HCT116 (cell line): ENCODE data around the gene MACROD1. TPM values are rescaled to one million over a fixed set of nuclear protein-coding genes. Genes with fewer than 3 reads are reported as not detected.

Source experiments
- ATAC-seq: fragments of 200-7000 bp; cut with Tn5 transposase; 2 replicates; pipeline ENCODE4 v1.9.1; 2020; ENCODE audit warnings: mild to moderate bottlenecking, moderate library complexity
- BruUV-seq: library from RNA; stranded (reverse); fragments of 400-500 nt; replicated peaks from 2 replicates; lab custom pipeline; 2021; lab: Mats Ljungman, UMichigan
- CTCF ChIA-PET: fragments of 300-600 bp; sonication (Branson Sonifier 250); formaldehyde crosslinking; loops from one replicate; lab custom pipeline; 2021; ENCODE audit warnings: antibody characterized with exemption; lab: Charles Lee
- POLR2A ChIA-PET: fragments of 300-600, 350-600 bp; sonication (Branson Sonifier 250); formaldehyde crosslinking; loops from one replicate; lab custom pipeline; 2021; ENCODE audit warnings: antibody characterized with exemption; lab: Charles Lee
- RAD21 ChIA-PET, 2 experiments: fragments of 300-600 bp; sonication (Branson Sonifier 250); formaldehyde crosslinking; loops; one replicate each; lab custom pipeline; 2023; ENCODE audit warnings: low total read pairs in 2 of 2; ENCODE audit not compliant: uncharacterized antibody in 2 of 2, unreplicated experiment in 2 of 2, low non-redundant PET in 1 of 2; lab: Charles Lee
- DNase-seq: peaks from one replicate; pipeline ENCODE4 v3.0.0-alpha.2; 2010; ENCODE audit warnings: low read depth, low spot score
- H2AFZ ChIP-seq: fragments of 200-600 bp; shearing (Covaris generic), sonication (generic); 2 replicates; pipeline ENCODE4 v1.6.1; 2017; ENCODE audit warnings: low read depth, mixed run types, mixed read lengths, antibody characterized with exemption, low read length; ENCODE audit not compliant: poor library complexity, severe bottlenecking
- H3K27ac ChIP-seq: 2 replicates; pipeline ENCODE4 v1.5.1; 2012; ENCODE audit warnings: low read depth, low read length
- H3K27me3 ChIP-seq: fragments of 200-600 bp; sonication (generic); 2 replicates; pipeline ENCODE4 v1.6.1; 2016; ENCODE audit warnings: mixed run types, low read length, mixed read lengths; ENCODE audit not compliant: insufficient read depth
- H3K36me3 ChIP-seq, 2 experiments: fragments of 200-500 bp in 1 of 2; fragments of 200-600 bp in 1 of 2; sonication (Bioruptor generic) in 1 of 2; sonication (generic) in 1 of 2; 2 replicates each; pipeline versions ENCODE4 v1.5.1 to v1.6.1; 2014 to 2016; ENCODE audit warnings: low read length in 2 of 2, inconsistent platforms in 1 of 2, mixed read lengths in 1 of 2, mixed run types in 1 of 2; ENCODE audit not compliant: insufficient read depth in 2 of 2, control insufficient read depth in 1 of 2
- H3K4me1 ChIP-seq, 2 experiments: fragments of 200-600 bp in 1 of 2; sonication (generic) in 1 of 2; 2 replicates each; pipeline versions ENCODE4 v1.5.1 to v1.6.1; 2012 to 2017; ENCODE audit warnings: low read length in 2 of 2, inconsistent platforms in 1 of 2, mild to moderate bottlenecking in 1 of 2, mixed read lengths in 1 of 2, mixed run types in 1 of 2, moderate library complexity in 1 of 2; ENCODE audit not compliant: insufficient read depth in 2 of 2, control insufficient read depth in 1 of 2
- H3K4me2 ChIP-seq: fragments of 200-600 bp; sonication (generic); 2 replicates; pipeline ENCODE4 v1.6.1; 2017; ENCODE audit warnings: mixed run types, low read length, mixed read lengths
- H3K4me3 ChIP-seq, 2 experiments: fragments of 200-600 bp in 1 of 2; sonication (generic) in 1 of 2; replicated peaks in 1 of 2; 2 replicates each; pipeline ENCODE4 v1.5.1; 2011 to 2016; ENCODE audit warnings: low read length in 2 of 2, control low read depth in 1 of 2, low read depth in 1 of 2, mild to moderate bottlenecking in 1 of 2, mixed read lengths in 1 of 2, mixed run types in 1 of 2
- H3K79me2 ChIP-seq: fragments of 200-600 bp; sonication (generic); 2 replicates; pipeline ENCODE4 v1.6.1; 2017; ENCODE audit warnings: mild to moderate bottlenecking, mixed run types, low read length, moderate library complexity, mixed read lengths; ENCODE audit not compliant: insufficient read depth
- H3K9ac ChIP-seq: fragments of 200-600 bp; sonication (generic); 2 replicates; pipeline ENCODE4 v1.6.1; 2016; ENCODE audit warnings: low read length, mixed read lengths
- H3K9me2 ChIP-seq: fragments of 200-600 bp; sonication (generic), shearing (Covaris generic); 2 replicates; pipeline ENCODE4 v1.6.1; 2017; ENCODE audit warnings: mixed run types, mild to moderate bottlenecking, moderate library complexity; ENCODE audit not compliant: insufficient read depth
- H3K9me3 ChIP-seq, 2 experiments: fragments of 200-500 bp in 1 of 2; fragments of 200-600 bp in 1 of 2; sonication (Bioruptor generic) in 1 of 2; sonication (generic) in 1 of 2; 2 replicates each; pipeline ENCODE4 v1.6.1; 2014 to 2017; ENCODE audit warnings: low read length in 2 of 2, mixed read lengths in 2 of 2, inconsistent platforms in 1 of 2, low read depth in 1 of 2, mild to moderate bottlenecking in 1 of 2, mixed run types in 1 of 2, moderate library complexity in 1 of 2; ENCODE audit not compliant: control insufficient read depth in 1 of 2, insufficient read depth in 1 of 2
- H4K20me1 ChIP-seq: fragments of 200-600 bp; sonication (generic), shearing (Covaris generic); 2 replicates; pipeline ENCODE4 v1.6.1; 2017; ENCODE audit warnings: mixed run types, mild to moderate bottlenecking, moderate library complexity; ENCODE audit not compliant: insufficient read depth
- ATF3 ChIP-seq: IDR thresholded peaks from 2 replicates; pipeline ENCODE4 v1.6.1; 2012
- CBX3 ChIP-seq: IDR thresholded peaks from 2 replicates; pipeline ENCODE4 v1.6.1; 2012; ENCODE audit warnings: low read depth
- CTCF ChIP-seq, 3 experiments: fragments of 200-600 bp in 1 of 3; sonication (generic) in 1 of 3; IDR thresholded peaks in 2 of 3; conservative IDR thresholded peaks in 1 of 3; 2 replicates each; pipeline ENCODE4 v1.5.1; 2012 to 2017; ENCODE audit warnings: low read depth in 2 of 3, low read length in 2 of 3, antibody characterized with exemption in 1 of 3, borderline replicate concordance in 1 of 3, control low read depth in 1 of 3, mild to moderate bottlenecking in 1 of 3, mixed read lengths in 1 of 3, mixed run types in 1 of 3, moderate library complexity in 1 of 3; ENCODE audit not compliant: insufficient read depth in 1 of 3
- EGR1 ChIP-seq: IDR thresholded peaks from 2 replicates; pipeline ENCODE4 v1.6.1; 2012; ENCODE audit warnings: low read depth
- ELF1 ChIP-seq: IDR thresholded peaks from 2 replicates; pipeline ENCODE4 v1.6.1; 2012; ENCODE audit warnings: low read depth, borderline replicate concordance
- EZH2 ChIP-seq: fragments of 200-600 bp; sonication (generic); IDR thresholded peaks from 2 replicates; pipeline ENCODE4 v1.6.1; 2017; ENCODE audit warnings: antibody characterized with exemption, mixed run types
- EZH2phosphoT487 ChIP-seq: fragments of 200-600 bp; IDR thresholded peaks from 2 replicates; pipeline ENCODE4 v1.6.1; 2018; ENCODE audit warnings: antibody characterized with exemption, borderline replicate concordance
- FOSL1 ChIP-seq: IDR thresholded peaks from 2 replicates; pipeline ENCODE4 v1.6.1; 2012; ENCODE audit warnings: low read depth
- JUND ChIP-seq: IDR thresholded peaks from 2 replicates; pipeline ENCODE4 v1.6.1; 2012
- MAX ChIP-seq: IDR thresholded peaks from 2 replicates; pipeline ENCODE4 v1.6.1; 2012
- POLR2A ChIP-seq: IDR thresholded peaks from 2 replicates; pipeline ENCODE4 v1.7.0; 2011; ENCODE audit warnings: borderline replicate concordance; ENCODE audit not compliant: insufficient read depth, insufficient read length; ENCODE audit errors: extremely low read depth
- POLR2AphosphoS5 ChIP-seq: IDR thresholded peaks from 2 replicates; pipeline ENCODE4 v1.6.1; 2011; ENCODE audit warnings: mild to moderate bottlenecking, low read depth, low read length, moderate library complexity
- SIN3A ChIP-seq: IDR thresholded peaks from 2 replicates; pipeline ENCODE4 v1.6.1; 2012; ENCODE audit warnings: low read depth
- SRF ChIP-seq: IDR thresholded peaks from 2 replicates; pipeline ENCODE4 v1.6.1; 2012; ENCODE audit warnings: low read depth
- TCF7L2 ChIP-seq: IDR thresholded peaks from 2 replicates; pipeline ENCODE4 v1.7.0; 2011; ENCODE audit warnings: borderline replicate concordance, inconsistent platforms; ENCODE audit not compliant: insufficient read depth, insufficient read length; ENCODE audit errors: extremely low read depth
- YY1 ChIP-seq: IDR thresholded peaks from 2 replicates; pipeline ENCODE4 v1.6.1; 2011; ENCODE audit warnings: low read length, low read depth, moderate library complexity, mild to moderate bottlenecking; ENCODE audit not compliant: insufficient replicate concordance; ENCODE audit errors: extremely low read depth
- ZNF274 ChIP-seq: fragments of 200-500 bp; sonication (Bioruptor generic); IDR thresholded peaks from 2 replicates; pipeline ENCODE4 v1.6.1; 2014; ENCODE audit warnings: mild to moderate bottlenecking, low read depth, low read length, inconsistent platforms
- intact Hi-C: fragments of 100-400 bp; cut with micrococcal nuclease; formaldehyde crosslinking; loops from 2 replicates; pipeline ENCODE4 v1.10.0; 2022
- total RNA-seq: library from RNA; stranded (reverse); gene quantifications from one replicate; pipeline ENCODE4 v1.2.1, GENCODE V29; 2021; ENCODE audit not compliant: unreplicated experiment

MACROD1 gene
- total RNA-seq, 1 experiment from 2014 or later, result 61.1 TPM

GRCh38 chr11:64067230-64067993 is 98.5 kb downstream of the MACROD1 start (continued):
- no peak for TF ChIP-seq EZH2phosphoT487
- TF ChIP-seq POLR2A, result no peak
- no peak for TF ChIP-seq TCF7L2
- no peak for TF ChIP-seq EZH2
- no peak for TF ChIP-seq YY1

GRCh38 chr11:64065712-64066111 is 100.2 kb downstream of the MACROD1 start:
- Histone ChIP-seq H3K9me3 (no peaks in the 10 kb centered on the region), H3K27ac (no peak overlapping the region), H3K27me3 (no peaks in the 10 kb centered on the region), H3K79me2 (no peaks in the 10 kb centered on the region), H3K4me3 (no peak overlapping the region), H3K4me1 (no peaks in the 10 kb centered on the region), H3K9me2 (no peaks in the 10 kb centered on the region), H3K9ac (no peak overlapping the region), H2AFZ (no peak overlapping the region), H4K20me1 (no peaks in the 10 kb centered on the region), H3K4me2 (no peak overlapping the region), H3K36me3 (no peaks in the 10 kb centered on the region)
- ATAC-seq (no peak), DNase-seq (no peak)
- CTCF ChIA-PET, result no interaction called here
- POLR2A ChIA-PET, result no interaction called here
- RAD21 ChIA-PET, result no interaction called here
- TF ChIP-seq MAX, result no peak
- TF ChIP-seq CBX3, result no peak
- TF ChIP-seq FOSL1, result no peak
- intact Hi-C loops, result no loop called here
- no TSS peak for BruUV-seq

- Histone ChIP-seq H3K36me3 (no peaks in the 10 kb centered on the region), H3K4me2 (no peak overlapping the region), H4K20me1 (no peaks in the 10 kb centered on the region), H3K4me3 (no peak overlapping the region), H3K9ac (no peak overlapping the region), H2AFZ (no peak overlapping the region), H3K27me3 (no peaks in the 10 kb centered on the region), H3K27ac (no peak overlapping the region), H3K9me3 (no peaks in the 10 kb centered on the region), H3K79me2 (no peaks in the 10 kb centered on the region), H3K9me2 (no peaks in the 10 kb centered on the region), H3K4me1 (no peaks in the 10 kb centered on the region)
- CTCF ChIA-PET, result no interaction called here
- BruUV-seq, result no TSS peak
- no peak for DNase-seq
- RAD21 ChIA-PET, result no interaction called here
- no peak for ATAC-seq
- intact Hi-C loops, result no loop called here
- POLR2A ChIA-PET, result no interaction called here
- TF ChIP-seq EGR1 (no peak), ATF3 (no peak), YY1 (no peak), SIN3A (no peak), EZH2phosphoT487 (no peak), POLR2A (no peak), CBX3 (no peak), TCF7L2 (no peak), JUND (no peak), CTCF (IDR thresholded peaks at IDR 0.05 in 2 of 3, conservative IDR thresholded peaks at IDR 0.05 in 1 of 3; ENCODE audit: borderline replicate concordance in 1 of 3, insufficient read depth in 1 of 3, low read depth in 2 of 3, low read length in 2 of 3) (no peak), POLR2AphosphoS5 (no peak), FOSL1 (no peak), ZNF274 (no peak), SRF (no peak), ELF1 (no peak)
Measured at GRCh38 chr11:64065141-64065465, 100.8 kb downstream of the MACROD1 start.
